GM23248 (cell line): ENCODE measurements around the gene AK2. TPM values are rescaled to one million over a fixed set of nuclear protein-coding genes. Genes with fewer than 3 reads are reported as not detected.

Experiments
- DNase-seq: peaks from one replicate; pipeline ENCODE4 v3.0.0-alpha.2; 2015
- H2AFZ ChIP-seq: fragments of 200-600 bp; sonication (generic); 2 replicates; pipeline ENCODE4 v1.6.1; 2016; ENCODE audit warnings: antibody characterized with exemption
- H3F3A ChIP-seq: fragments of 200-600 bp; sonication (generic); 2 replicates; pipeline ENCODE4 v1.6.1; 2016; ENCODE audit warnings: mild to moderate bottlenecking, antibody characterized with exemption, mixed run types; ENCODE audit not compliant: insufficient read depth
- H3K27ac ChIP-seq: fragments of 200-600 bp; sonication (generic); 2 replicates; pipeline ENCODE4 v1.5.1; 2016; ENCODE audit warnings: mild to moderate bottlenecking
- H3K27me3 ChIP-seq: fragments of 200-600 bp; sonication (generic); replicated peaks from 2 replicates; pipeline ENCODE4 v1.6.1; 2016; ENCODE audit warnings: mild to moderate bottlenecking; ENCODE audit not compliant: insufficient read depth
- H3K36me3 ChIP-seq: fragments of 200-600 bp; sonication (generic); 2 replicates; pipeline ENCODE4 v1.6.1; 2016; ENCODE audit warnings: low read depth, mild to moderate bottlenecking
- H3K4me1 ChIP-seq: fragments of 200-600 bp; sonication (generic); 2 replicates; pipeline ENCODE4 v1.6.1; 2016; ENCODE audit warnings: mild to moderate bottlenecking; ENCODE audit not compliant: insufficient read depth
- H3K4me2 ChIP-seq: fragments of 200-600 bp; sonication (generic); one replicate; pipeline ENCODE4 v1.6.1; 2016; ENCODE audit warnings: mild to moderate bottlenecking; ENCODE audit not compliant: unreplicated experiment
- H3K4me3 ChIP-seq: fragments of 200-600 bp; sonication (generic); 2 replicates; pipeline ENCODE4 v1.5.1; 2016; ENCODE audit warnings: mild to moderate bottlenecking
- H3K79me2 ChIP-seq: fragments of 200-600 bp; sonication (generic); 2 replicates; pipeline ENCODE4 v1.6.1; 2016; ENCODE audit warnings: mild to moderate bottlenecking; ENCODE audit not compliant: insufficient read depth
- H3K9ac ChIP-seq: fragments of 200-600 bp; sonication (generic); 2 replicates; pipeline ENCODE4 v1.6.1; 2016; ENCODE audit warnings: mild to moderate bottlenecking
- H3K9me2 ChIP-seq: fragments of 200-600 bp; sonication (generic); 2 replicates; pipeline ENCODE4 v1.6.1; 2016; ENCODE audit warnings: mixed run types, mild to moderate bottlenecking, moderate library complexity; ENCODE audit not compliant: insufficient read depth
- H3K9me3 ChIP-seq: fragments of 200-600 bp; sonication (generic); one replicate; pipeline ENCODE4 v1.6.1; 2017; ENCODE audit warnings: low read depth
- H4K20me1 ChIP-seq: fragments of 200-600 bp; sonication (generic); 2 replicates; pipeline ENCODE4 v1.6.0; 2016; ENCODE audit not compliant: insufficient read depth
- EZH2 ChIP-seq: fragments of 200-600 bp; sonication (generic); IDR thresholded peaks from 2 replicates; pipeline ENCODE4 v1.6.1; 2018; ENCODE audit warnings: antibody characterized with exemption, mild to moderate bottlenecking; ENCODE audit not compliant: insufficient read depth, poor library complexity, severe bottlenecking
- EZH2phosphoT487 ChIP-seq: fragments of 200-600 bp; sonication (generic); IDR thresholded peaks from 2 replicates; pipeline ENCODE4 v1.6.1; 2018; ENCODE audit warnings: antibody characterized with exemption, moderate library complexity, mild to moderate bottlenecking, low read depth; ENCODE audit not compliant: insufficient read depth
- WGBS, 2 experiments: methylation state at CpG; one replicate each; pipeline ENCODE4 v1.1.6; 2015 to 2017; ENCODE audit warnings: low lambda C conversion rate in 2 of 2, low coverage in 1 of 2; ENCODE audit errors: missing lambda C conversion rate in 2 of 2; 5-methylcytosine and 5-hydroxymethylcytosine counted together
- in situ Hi-C: fragments of 300-500 bp; cut with MboI; formaldehyde crosslinking; loops from 2 replicates; pipeline ENCODE4 v1.15.0; 2020
- polyA plus RNA-seq: library from polyadenylated mRNA; unstranded; fragments of >200 nt; fragmentation: Nextera tagmentation; extraction: Ambion mirVana; gene quantifications from 2 replicates; pipeline ENCODE4 v1.2.1, GENCODE V29; 2016
- total RNA-seq: library from RNA; depleted of rRNA; stranded (reverse); fragments of >200 nt; shearing (Covaris generic); gene quantifications from 2 replicates; pipeline ENCODE4 v1.2.3, GENCODE V29; 2014

AK2 gene
- total and polyA plus RNA-seq, 2 experiments from 2014 or later = 134 to 179 TPM

DNA sequence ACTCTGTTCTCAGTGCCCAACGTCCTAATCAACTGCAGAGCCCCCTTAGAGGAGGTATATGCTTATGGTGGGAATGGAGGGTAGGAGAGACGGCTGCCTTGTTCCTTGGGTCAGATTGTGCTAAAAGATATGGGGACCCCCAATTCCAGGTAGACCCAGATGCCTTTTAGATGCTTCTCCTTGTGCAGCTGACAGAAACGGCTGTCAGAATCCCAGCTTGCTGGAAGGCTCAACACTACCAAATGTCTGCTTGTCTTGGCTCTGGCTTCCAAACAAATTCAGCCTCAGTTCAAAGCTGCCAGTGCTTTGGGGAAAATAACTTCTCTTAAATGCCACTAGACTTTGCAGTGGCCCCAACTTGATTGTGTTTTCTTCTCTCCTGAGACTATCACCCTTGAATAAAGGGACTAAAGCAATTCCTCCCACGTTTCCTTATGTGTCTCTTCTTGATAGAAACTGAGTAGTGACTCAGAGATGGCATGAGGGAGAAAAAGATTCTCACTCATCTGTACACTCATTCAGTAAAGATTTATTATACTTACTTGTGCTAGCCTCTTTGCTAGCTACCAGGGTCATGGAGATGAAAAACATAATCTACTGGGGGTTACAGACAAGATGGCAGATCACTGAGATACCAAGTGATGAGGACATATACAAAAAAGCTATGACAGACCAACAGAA lies 68.7 kb downstream of the AK2 start:
- 34 to 35% methylated on average over 4 of the region's 4 CpGs for WGBS, 2 experiments
- H3K9me3 ChIP-seq = no peaks in the 10 kb centered on the region
- H3K27ac ChIP-seq = peak overlapping the region; percentile 39
- peaks cover 7% of the 10 kb centered on the region for H3K79me2 ChIP-seq
- H4K20me1 ChIP-seq = no peaks in the 10 kb centered on the region; the same call in 1 of the 2 replicates
- H3K4me3 ChIP-seq = no peak overlapping the region; the same call in 1 of the 2 replicates
- H3K9me2 ChIP-seq = no peaks in the 10 kb centered on the region
- H2AFZ ChIP-seq = 0 out of 2 replicates have a peak overlapping the region, but pooled peaks have one; percentile 3
- no peaks in the 10 kb centered on the region for H3K36me3 ChIP-seq
- H3K4me1 ChIP-seq = peaks cover 22% of the 10 kb centered on the region
- DNase-seq = peak; percentile 84
- no peak overlapping the region for H3K9ac ChIP-seq
- H3K4me2 ChIP-seq = peak overlapping the region; percentile 39
- TF ChIP-seq EZH2phosphoT487 (no peak), EZH2 (no peak)
- no peaks in the 10 kb centered on the region for H3K27me3 ChIP-seq
- H3F3A ChIP-seq = peaks cover 22% of the 10 kb centered on the region; the same call in 1 of the 2 replicates
- in situ Hi-C loops = no loop called here

GRCh38 chr1:32966900-32967299 lies 69.8 kb downstream of the AK2 start:
- in situ Hi-C loops = no loop called here
- TF ChIP-seq EZH2 (no peak), EZH2phosphoT487 (no peak)

GRCh38 chr1:32965251-32965747 lies 71.4 kb downstream of the AK2 start:
- 69% methylated on average over 5 of the region's 5 CpGs for WGBS, 2 experiments
- TF ChIP-seq EZH2phosphoT487 = no peak
- no peak for TF ChIP-seq EZH2
- H3F3A ChIP-seq = peaks cover 22% of the 10 kb centered on the region; the same call in 1 of the 2 replicates
- H3K27ac ChIP-seq = peak overlapping the region; percentile 33
- no peaks in the 10 kb centered on the region for H3K9me2 ChIP-seq
- no peak for DNase-seq
- H3K9ac ChIP-seq = no peak overlapping the region
- H3K4me3 ChIP-seq = peak overlapping the region; percentile 77
- peaks cover 32% of the 10 kb centered on the region for H3K4me1 ChIP-seq
- no peaks in the 10 kb centered on the region for H3K9me3 ChIP-seq
- in situ Hi-C loops = no loop called here
- no peaks in the 10 kb centered on the region; the same call in 1 of the 2 replicates for H4K20me1 ChIP-seq
- no peaks in the 10 kb centered on the region for H3K36me3 ChIP-seq
- peaks cover 34% of the 10 kb centered on the region for H3K79me2 ChIP-seq
- H2AFZ ChIP-seq = peak overlapping the region; percentile 88
- H3K27me3 ChIP-seq = no peaks in the 10 kb centered on the region
- peak overlapping the region; percentile 74 for H3K4me2 ChIP-seq

More at GRCh38 chr1:32966900-32967299, 69.8 kb downstream of the AK2 start:
- H3K27me3 ChIP-seq = no peaks in the 10 kb centered on the region
- H3K79me2 ChIP-seq = peaks cover 18% of the 10 kb centered on the region
- no peak for DNase-seq
- H3K9ac ChIP-seq = no peak overlapping the region
- no peaks in the 10 kb centered on the region for H3K36me3 ChIP-seq
- no peaks in the 10 kb centered on the region; the same call in 1 of the 2 replicates for H4K20me1 ChIP-seq
- peaks cover 30% of the 10 kb centered on the region for H3K4me1 ChIP-seq
- no peaks in the 10 kb centered on the region for H3K9me2 ChIP-seq
- no peak overlapping the region for H3K4me3 ChIP-seq
- no peak overlapping the region for H2AFZ ChIP-seq
- H3K9me3 ChIP-seq = no peaks in the 10 kb centered on the region
- peaks cover 22% of the 10 kb centered on the region; the same call in 1 of the 2 replicates for H3F3A ChIP-seq
- 94 to 100% methylated on average over 2 of the region's 2 CpGs for WGBS, 2 experiments
- no peak overlapping the region for H3K27ac ChIP-seq
- H3K4me2 ChIP-seq = no peak overlapping the region

GRCh38 chr1:32964461-32965250 lies 72.0 kb downstream of the AK2 start, which contains the start of gene RNF19B:
Gene RNF19B, minus strand, starts transcription at chr1:32964809. Its CDS starts 124 bp downstream, at chr1:32964685.
- H3K4me3 ChIP-seq = peak within 1 kb of the TSS; percentile 77
- no peaks in the 10 kb centered on the region for H3K9me3 ChIP-seq
- H3K9ac ChIP-seq = peak within 1 kb of the TSS; percentile 76
- peak; percentile 98 for DNase-seq
- H3K4me2 ChIP-seq = peak within 1 kb of the TSS; percentile 87
- no peaks in the 10 kb centered on the region for H3K27me3 ChIP-seq
- TF ChIP-seq EZH2phosphoT487 = no peak
- no peak for TF ChIP-seq EZH2
- WGBS, 2 experiments = 1 to 3% methylated on average over 23 to 59 of the region's 83 CpGs
- H3K4me1 ChIP-seq = peaks cover 32% of the 10 kb centered on the region
- H3K27ac ChIP-seq = peak within 1 kb of the TSS; percentile 66
- peaks cover 22% of the 10 kb centered on the region; the same call in 1 of the 2 replicates for H3F3A ChIP-seq
- H4K20me1 ChIP-seq = no peaks in the 10 kb centered on the region; the same call in 1 of the 2 replicates
- H2AFZ ChIP-seq = peak within 1 kb of the TSS; percentile 88
- H3K9me2 ChIP-seq = no peaks in the 10 kb centered on the region
- no peaks in the 10 kb centered on the region for H3K36me3 ChIP-seq
- H3K79me2 ChIP-seq = peaks cover 41% of the 10 kb centered on the region
- in situ Hi-C loops = no loop called here
